Kasumi-1 (cell line): ENCODE results near the gene SPI1.

Experiments
- DNase-seq, 2 experiments: peaks; one replicate each; lab custom pipeline; 2025; lab: John Stamatoyannopoulos, UW

SPI1 gene

GRCh38 chr11:47388697-47389576 lies 10.6 kb upstream of the SPI1 start:
- DNase-seq, result no peak

GRCh38 chr11:47387944-47388696 lies 9.8 kb upstream of the SPI1 start:
- DNase-seq, result peak; percentile 38 to 42

- no peak for DNase-seq
Measured at GRCh38 chr11:47384498-47384897, 6.2 kb upstream of the SPI1 start.

GRCh38 chr11:47383071-47383470 lies 4.7 kb upstream of the SPI1 start:
- no peak for DNase-seq

GRCh38 chr11:47380078-47380477 lies 1.7 kb upstream of the SPI1 start:
- DNase-seq, result no peak

- DNase-seq, result no peak
Measured at GRCh38 chr11:47379317-47379716, 970 bp upstream of the SPI1 start.

GRCh38 chr11:47378836-47379170 lies 456 bp upstream of the SPI1 start:
- DNase-seq, result no peak

- DNase-seq, result peak; percentile 25 to 26
Measured at GRCh38 chr11:47377571-47378009, 757 bp downstream of the SPI1 start.

- DNase-seq, result peak; percentile 55 to 67
Measured at GRCh38 chr11:47376525-47377371, 1.6 kb downstream of the SPI1 start.

GRCh38 chr11:47376107-47376524 lies 2.2 kb downstream of the SPI1 start:
- no peak for DNase-seq

- DNase-seq, result no peak
Measured at GRCh38 chr11:47375546-47376085, 2.7 kb downstream of the SPI1 start.

GRCh38 chr11:47375020-47375419 lies 3.3 kb downstream of the SPI1 start:
- no peak for DNase-seq

GRCh38 chr11:47374720-47375019 lies 3.7 kb downstream of the SPI1 start:
- no peak for DNase-seq

GRCh38 chr11:47373876-47374719 lies 4.2 kb downstream of the SPI1 start:
- DNase-seq, result peak; percentile 57 to 63

- DNase-seq, result no peak
Measured at GRCh38 chr11:47372422-47372821, 5.9 kb downstream of the SPI1 start.

- DNase-seq, result no peak
Measured at GRCh38 chr11:47369676-47370075, 8.7 kb downstream of the SPI1 start.

- DNase-seq, result no peak
Measured at GRCh38 chr11:47366020-47366490, 12.3 kb downstream of the SPI1 start.

- DNase-seq, result no peak
Measured at GRCh38 chr11:47361419-47361818, 16.9 kb downstream of the SPI1 start.

- no peak for DNase-seq
Measured at GRCh38 chr11:47360341-47360740, 18.0 kb downstream of the SPI1 start.

GRCh38 chr11:47359586-47359985 lies 18.8 kb downstream of the SPI1 start:
- peak; percentile 69 to 79 for DNase-seq

GRCh38 chr11:47359162-47359561 lies 19.2 kb downstream of the SPI1 start:
- no peak for DNase-seq
